GM21576 (cell line): ENCODE data around the gene S100PBP.
"Not testable (repeated sequence)": the region's sequence is repeated elsewhere in the genome, so short reads cannot be mapped to it uniquely, and the experiment has no call there.

ENCODE experiments used
- ATAC-seq: cut with Tn5 transposase; IDR thresholded peaks from one replicate; pipeline ENCODE4 v1.9.1; 2021; ENCODE audit warnings: mild to moderate bottlenecking, moderate library complexity; ENCODE audit not compliant: unreplicated experiment

Gene S100PBP

GRCh38 chr1:32784817-32785216 is 32.6 kb upstream of the S100PBP start:
- ATAC-seq = no peak

- ATAC-seq = no peak
Observed at GRCh38 chr1:32786856-32787255, 30.6 kb upstream of the S100PBP start.

- not testable (repeated sequence) for ATAC-seq
Observed at GRCh38 chr1:32789356-32789755, 28.1 kb upstream of the S100PBP start.

- ATAC-seq = no peak
Observed at GRCh38 chr1:32791881-32792280, 25.6 kb upstream of the S100PBP start.

- ATAC-seq = not testable (repeated sequence)
Observed at GRCh38 chr1:32795763-32796162, 21.7 kb upstream of the S100PBP start.

GRCh38 chr1:32797456-32797855 is 20.0 kb upstream of the S100PBP start:
- ATAC-seq = no peak

- ATAC-seq = no peak
Observed at GRCh38 chr1:32798191-32798590, 19.3 kb upstream of the S100PBP start.

GRCh38 chr1:32798679-32799416 is 18.6 kb upstream of the S100PBP start:
- ATAC-seq = no peak

- no peak for ATAC-seq
Observed at GRCh38 chr1:32801096-32801715, 16.2 kb upstream of the S100PBP start.

GRCh38 chr1:32804460-32804859 is 13.0 kb upstream of the S100PBP start:
- not testable (repeated sequence) for ATAC-seq

- ATAC-seq = no peak
Observed at GRCh38 chr1:32806290-32806689, 11.2 kb upstream of the S100PBP start.

- ATAC-seq = no peak
Observed at GRCh38 chr1:32806910-32807523, 10.4 kb upstream of the S100PBP start.

GRCh38 chr1:32808580-32808979 is 8.9 kb upstream of the S100PBP start:
- no peak for ATAC-seq

- ATAC-seq = no peak
Observed at GRCh38 chr1:32810358-32810757, 7.1 kb upstream of the S100PBP start.

- ATAC-seq = no peak
Observed at GRCh38 chr1:32811265-32811664, 6.2 kb upstream of the S100PBP start.

GRCh38 chr1:32811917-32812316 is 5.5 kb upstream of the S100PBP start:
- ATAC-seq = no peak

- ATAC-seq = no peak
Observed at GRCh38 chr1:32813941-32814739, 3.3 kb upstream of the S100PBP start.

GRCh38 chr1:32816676-32817158 is 736 bp upstream of the S100PBP start:
- ATAC-seq = peak; percentile 9

- peak; percentile 12 for ATAC-seq
Observed at GRCh38 chr1:32817815-32818786, 648 bp downstream of the S100PBP start.
